NCI-H82 treated with DMSO at 0.1 percent for 48 hours (cell line): ENCODE results near the gene SPATA24.

Experiments used
- DNase-seq: peaks from one replicate; lab custom pipeline; 2025; ENCODE audit not compliant: unreplicated experiment; lab: John Stamatoyannopoulos, UW

The SPATA24 gene

GRCh38 chr5:139383993-139384590 lies 19.8 kb downstream of the SPATA24 start:
- DNase-seq, result no peak

GRCh38 chr5:139383275-139383992 lies 20.5 kb downstream of the SPATA24 start, which contains the start of gene SLC23A1:
SLC23A1 (minus strand) TSS chr5:139383297; CDS start chr5:139383253, 44 bp downstream.
- DNase-seq, result no peak

GRCh38 chr5:139382807-139383206 lies 21.1 kb downstream of the SPATA24 start:
- no peak for DNase-seq

- DNase-seq, result no peak
Measured at GRCh38 chr5:139381837-139382761, 21.8 kb downstream of the SPATA24 start.

GRCh38 chr5:139379626-139380449 lies 24.1 kb downstream of the SPATA24 start:
- DNase-seq, result no peak

GRCh38 chr5:139378941-139379361 lies 24.9 kb downstream of the SPATA24 start:
- DNase-seq, result no peak

GRCh38 chr5:139378101-139378825 lies 25.6 kb downstream of the SPATA24 start:
- no peak for DNase-seq

- no peak for DNase-seq
Measured at GRCh38 chr5:139377226-139377625, 26.7 kb downstream of the SPATA24 start.

- DNase-seq, result no peak
Measured at GRCh38 chr5:139376364-139376763, 27.5 kb downstream of the SPATA24 start.

GRCh38 chr5:139374909-139375308 lies 29.0 kb downstream of the SPATA24 start:
- no peak for DNase-seq

- no peak for DNase-seq
Measured at GRCh38 chr5:139371482-139372435, 32.1 kb downstream of the SPATA24 start.

GRCh38 chr5:139369181-139369580 lies 34.7 kb downstream of the SPATA24 start:
- no peak for DNase-seq

GRCh38 chr5:139368613-139369012 lies 35.3 kb downstream of the SPATA24 start:
- DNase-seq, result no peak

- DNase-seq, result no peak
Measured at GRCh38 chr5:139364466-139364865, 39.4 kb downstream of the SPATA24 start.

GRCh38 chr5:139363937-139364336 lies 40.0 kb downstream of the SPATA24 start:
- no peak for DNase-seq

- DNase-seq, result no peak
Measured at GRCh38 chr5:139361835-139362429, 42.0 kb downstream of the SPATA24 start.

GRCh38 chr5:139360384-139360783 lies 43.5 kb downstream of the SPATA24 start:
- no peak for DNase-seq

GRCh38 chr5:139358064-139358463 lies 45.8 kb downstream of the SPATA24 start:
- no peak for DNase-seq
